Measurements from ENCODE around the gene RCAN2.

GRCh38 chr6:46453741-46454316, 37.4 kb downstream of the RCAN2 start:
- TF ChIP-seq CTCF (IDR thresholded peaks at IDR 0.05), result no peak
- TF ChIP-seq EZH2 (IDR thresholded peaks at IDR 0.05), result no peak
- TF ChIP-seq EZH2phosphoT487 (IDR thresholded peaks at IDR 0.05), result no peak
